Epithelial cell of esophagus (primary cell): ENCODE results near the gene CD300C.

Experiments
- DNase-seq: peaks from one replicate; pipeline ENCODE4 v3.0.0; 2010; ENCODE audit warnings: low read depth
- H3K4me3 ChIP-seq: 2 replicates; pipeline ENCODE4 v1.5.1; 2011; ENCODE audit warnings: mild to moderate bottlenecking, low read length, control low read depth
- CTCF ChIP-seq: IDR thresholded peaks from 2 replicates; pipeline ENCODE4 v1.5.1; 2011; ENCODE audit warnings: low read depth, mild to moderate bottlenecking, low read length, control low read depth, inconsistent platforms; ENCODE audit not compliant: insufficient read depth; ENCODE audit errors: missing control alignments

Gene CD300C

GRCh38 chr17:74569020-74570003 lies 23.4 kb upstream of the CD300C start:
- TF ChIP-seq CTCF: no peak
- peak; percentile 78 for DNase-seq

GRCh38 chr17:74568106-74568873 lies 22.4 kb upstream of the CD300C start:
- no peak for TF ChIP-seq CTCF
- no peak overlapping the region for H3K4me3 ChIP-seq
- DNase-seq: no peak

More at GRCh38 chr17:74569020-74570003, 23.4 kb upstream of the CD300C start:
- no peak overlapping the region for H3K4me3 ChIP-seq

- DNase-seq: no peak
- H3K4me3 ChIP-seq: no peak within 1 kb of the TSS
- TF ChIP-seq CTCF: no peak
These were observed 21.5 kb upstream of the CD300C start, which contains the start of gene CD300H for GRCh38 chr17:74567397-74567796. CD300H (minus strand) TSS chr17:74567509.

GRCh38 chr17:74566132-74566753 lies 20.3 kb upstream of the CD300C start:
- DNase-seq: no peak
- H3K4me3 ChIP-seq: no peak overlapping the region
- TF ChIP-seq CTCF: peak; percentile 41

- H3K4me3 ChIP-seq: no peak overlapping the region
- peak; percentile 13 for DNase-seq
- TF ChIP-seq CTCF: no peak
These were observed 19.2 kb upstream of the CD300C start for GRCh38 chr17:74565126-74565525.

- H3K4me3 ChIP-seq: no peak overlapping the region
- TF ChIP-seq CTCF: no peak
- no peak for DNase-seq
These were observed 17.4 kb upstream of the CD300C start for GRCh38 chr17:74563358-74563757.
